Caco-2 (cell line): ENCODE results near the gene TMA7. TPM values are rescaled to one million over a fixed set of nuclear protein-coding genes. Genes with fewer than 3 reads are reported as not detected.

Experiments used
- BruUV-seq: library from RNA; stranded (reverse); fragments of 400-500 nt; replicated peaks from 2 replicates; lab custom pipeline; 2021; lab: Mats Ljungman, UMichigan
- CTCF ChIA-PET: fragments of 300-600 bp; sonication (Branson Sonifier 250); formaldehyde crosslinking; loops from one replicate; lab custom pipeline; 2022; ENCODE audit warnings: antibody characterized with exemption; lab: Charles Lee
- POLR2A ChIA-PET: fragments of 300-600 bp; sonication (Branson Sonifier 250); formaldehyde crosslinking; loops from one replicate; lab custom pipeline; 2022; ENCODE audit warnings: antibody characterized with exemption; lab: Charles Lee
- DNase-seq, 2 experiments: peaks; one replicate each; pipeline versions ENCODE4 v3.0.0 to v3.0.0-alpha.2; 2020 to 2022
- H3K27me3 ChIP-seq: replicated peaks from 2 replicates; pipeline ENCODE4 v1.6.0; 2011; ENCODE audit warnings: low read length; ENCODE audit not compliant: control insufficient read depth, insufficient read depth
- H3K36me3 ChIP-seq: 2 replicates; pipeline ENCODE4 v1.5.1; 2011; ENCODE audit warnings: low read length; ENCODE audit not compliant: control insufficient read depth, insufficient read depth
- H3K4me1 ChIP-seq: fragments of 250-450 bp; sonication (Bioruptor Pico); 2 replicates; pipeline ENCODE4 v1.5.1; 2020; ENCODE audit warnings: mild to moderate bottlenecking
- H3K4me3 ChIP-seq: 2 replicates; pipeline ENCODE4 v1.5.1; 2011; ENCODE audit warnings: low read depth, mild to moderate bottlenecking, control low read depth, low read length
- H3K9me3 ChIP-seq: fragments of 250-450 bp; sonication (Bioruptor Pico); 2 replicates; pipeline ENCODE4 v1.5.1; 2020; ENCODE audit warnings: mild to moderate bottlenecking, moderate library complexity
- H3K27ac Mint-ChIP-seq: one replicate; pipeline ENCODE4 v1.8.0; 2022; ENCODE audit warnings: mixed read lengths; ENCODE audit not compliant: unreplicated experiment
- H3K27me3 Mint-ChIP-seq: one replicate; pipeline ENCODE4 v1.8.0; 2022; ENCODE audit warnings: mixed read lengths; ENCODE audit not compliant: insufficient read depth, unreplicated experiment
- H3K36me3 Mint-ChIP-seq: one replicate; pipeline ENCODE4 v1.8.0; 2022; ENCODE audit warnings: mild to moderate bottlenecking, mixed read lengths; ENCODE audit not compliant: insufficient read depth, unreplicated experiment
- H3K4me1 Mint-ChIP-seq: one replicate; pipeline ENCODE4 v1.8.0; 2022; ENCODE audit warnings: low read depth, mixed read lengths; ENCODE audit not compliant: unreplicated experiment
- H3K4me3 Mint-ChIP-seq: one replicate; pipeline ENCODE4 v1.8.0; 2022; ENCODE audit warnings: mild to moderate bottlenecking, moderate library complexity, mixed read lengths; ENCODE audit not compliant: unreplicated experiment
- H3K9me3 Mint-ChIP-seq: one replicate; pipeline ENCODE4 v1.8.0; 2022; ENCODE audit warnings: mixed read lengths; ENCODE audit not compliant: unreplicated experiment
- intact Hi-C: fragments of 100-400 bp; cut with micrococcal nuclease; formaldehyde crosslinking; loops from one replicate; pipeline ENCODE4 v1.10.0; 2022; ENCODE audit not compliant: unreplicated experiment
- total RNA-seq: library from RNA; stranded (reverse); gene quantifications from 2 replicates; pipeline ENCODE4 v1.2.3, GENCODE V29; 2022
- TF ChIP-seq, protein P1 (sequence below), 2 experiments: fragments of 200-600 bp in 1 of 2; IDR thresholded peaks; 1 replicate in 1 of 2; 2 replicates in 1 of 2; pipeline versions ENCODE4 v1.5.1 to v1.8.0; 2011 to 2022; ENCODE audit warnings: antibody characterized with exemption in 1 of 2, control low read depth in 1 of 2, inconsistent platforms in 1 of 2, low read depth in 1 of 2, low read length in 1 of 2, mild to moderate bottlenecking in 1 of 2, moderate library complexity in 1 of 2; ENCODE audit not compliant: insufficient read depth in 1 of 2, severe bottlenecking in 1 of 2, unreplicated experiment in 1 of 2

Gene TMA7
- total RNA-seq, 1 experiment from 2014 or later, result 205 TPM

DNA sequence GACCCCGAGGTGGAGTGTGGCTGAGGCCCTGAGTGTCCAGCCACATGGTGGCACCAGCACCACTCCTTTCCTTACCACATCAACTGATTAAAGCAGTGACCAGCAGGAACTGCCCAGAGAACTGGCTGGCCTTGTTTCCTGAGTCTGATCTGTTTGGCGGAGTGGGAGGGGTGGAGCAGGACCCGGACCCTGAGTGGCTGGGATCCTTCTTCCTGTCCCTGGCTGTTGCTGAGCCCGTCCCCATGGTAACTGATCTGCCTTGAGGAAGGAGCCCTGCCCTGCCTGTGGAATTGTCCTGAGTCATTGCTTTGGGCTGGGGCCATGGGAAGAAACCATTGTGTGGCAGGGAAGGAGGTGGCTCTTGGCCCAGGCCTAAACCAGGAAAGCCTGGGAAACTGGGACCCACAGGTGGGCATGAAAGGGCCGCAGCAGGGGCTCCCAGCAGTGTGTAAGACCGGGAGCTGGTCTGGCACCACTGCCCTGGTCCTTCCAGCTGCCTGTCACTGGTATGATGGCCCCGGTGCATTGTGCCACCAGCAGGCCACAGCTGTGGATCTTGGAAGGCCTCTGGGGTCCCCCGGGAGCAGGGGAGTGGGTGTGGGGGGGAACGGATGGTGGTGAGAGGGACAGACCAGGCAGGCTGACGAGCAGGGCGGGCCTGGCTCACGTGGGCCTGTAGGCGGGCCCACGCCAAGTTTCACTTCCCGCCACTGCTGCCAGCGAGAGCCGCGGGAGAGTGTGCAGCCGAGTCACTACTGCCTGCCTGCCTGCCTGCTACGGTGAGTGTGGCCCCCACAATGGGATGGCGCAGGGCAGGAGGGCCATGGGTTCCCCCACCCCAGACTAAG lies 25.7 kb downstream of the TMA7 start:
- H3K36me3 Mint-ChIP-seq, result peaks cover 34% of the 10 kb centered on the region
- H3K4me1 ChIP-seq, result peaks cover 19% of the 10 kb centered on the region
- intact Hi-C loops, result loop anchor here (1.0 to 10.0 kb wide), 5 partner anchors 8 to 199 kb away; partner anchors contain the start of gene CELSR3
- peaks cover 16% of the 10 kb centered on the region for H3K4me1 Mint-ChIP-seq
- ChIA-PET POLR2A (no interaction called here), CTCF (interaction anchor here (0.7 to 0.9 kb wide), 2 partner anchors 30 to 42 kb away, joined by 3 to 5 read pairs; no protein-coding TSS in a partner anchor)
- H3K9me3 Mint-ChIP-seq, result no peaks in the 10 kb centered on the region
- no peaks in the 10 kb centered on the region for H3K27me3 Mint-ChIP-seq
- TSS peak; percentile 62 for BruUV-seq
- peak; percentile 97 for DNase-seq
- H3K36me3 ChIP-seq, result peaks cover 5% of the 10 kb centered on the region
- H3K27ac Mint-ChIP-seq, result peak overlapping the region; percentile 99
- TF ChIP-seq, protein P1, sequence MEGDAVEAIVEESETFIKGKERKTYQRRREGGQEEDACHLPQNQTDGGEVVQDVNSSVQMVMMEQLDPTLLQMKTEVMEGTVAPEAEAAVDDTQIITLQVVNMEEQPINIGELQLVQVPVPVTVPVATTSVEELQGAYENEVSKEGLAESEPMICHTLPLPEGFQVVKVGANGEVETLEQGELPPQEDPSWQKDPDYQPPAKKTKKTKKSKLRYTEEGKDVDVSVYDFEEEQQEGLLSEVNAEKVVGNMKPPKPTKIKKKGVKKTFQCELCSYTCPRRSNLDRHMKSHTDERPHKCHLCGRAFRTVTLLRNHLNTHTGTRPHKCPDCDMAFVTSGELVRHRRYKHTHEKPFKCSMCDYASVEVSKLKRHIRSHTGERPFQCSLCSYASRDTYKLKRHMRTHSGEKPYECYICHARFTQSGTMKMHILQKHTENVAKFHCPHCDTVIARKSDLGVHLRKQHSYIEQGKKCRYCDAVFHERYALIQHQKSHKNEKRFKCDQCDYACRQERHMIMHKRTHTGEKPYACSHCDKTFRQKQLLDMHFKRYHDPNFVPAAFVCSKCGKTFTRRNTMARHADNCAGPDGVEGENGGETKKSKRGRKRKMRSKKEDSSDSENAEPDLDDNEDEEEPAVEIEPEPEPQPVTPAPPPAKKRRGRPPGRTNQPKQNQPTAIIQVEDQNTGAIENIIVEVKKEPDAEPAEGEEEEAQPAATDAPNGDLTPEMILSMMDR (IDR thresholded peaks at IDR 0.05; ENCODE audit: insufficient read depth in 1 of 2, low read depth in 1 of 2, low read length in 1 of 2, severe bottlenecking in 1 of 2, unreplicated experiment in 1 of 2), result peak; percentile 61 to 83
- H3K9me3 ChIP-seq, result no peaks in the 10 kb centered on the region
- no peak overlapping the region for H3K4me3 ChIP-seq
- peak overlapping the region; percentile 56 for H3K4me3 Mint-ChIP-seq
- H3K27me3 ChIP-seq, result no peaks in the 10 kb centered on the region

DNA sequence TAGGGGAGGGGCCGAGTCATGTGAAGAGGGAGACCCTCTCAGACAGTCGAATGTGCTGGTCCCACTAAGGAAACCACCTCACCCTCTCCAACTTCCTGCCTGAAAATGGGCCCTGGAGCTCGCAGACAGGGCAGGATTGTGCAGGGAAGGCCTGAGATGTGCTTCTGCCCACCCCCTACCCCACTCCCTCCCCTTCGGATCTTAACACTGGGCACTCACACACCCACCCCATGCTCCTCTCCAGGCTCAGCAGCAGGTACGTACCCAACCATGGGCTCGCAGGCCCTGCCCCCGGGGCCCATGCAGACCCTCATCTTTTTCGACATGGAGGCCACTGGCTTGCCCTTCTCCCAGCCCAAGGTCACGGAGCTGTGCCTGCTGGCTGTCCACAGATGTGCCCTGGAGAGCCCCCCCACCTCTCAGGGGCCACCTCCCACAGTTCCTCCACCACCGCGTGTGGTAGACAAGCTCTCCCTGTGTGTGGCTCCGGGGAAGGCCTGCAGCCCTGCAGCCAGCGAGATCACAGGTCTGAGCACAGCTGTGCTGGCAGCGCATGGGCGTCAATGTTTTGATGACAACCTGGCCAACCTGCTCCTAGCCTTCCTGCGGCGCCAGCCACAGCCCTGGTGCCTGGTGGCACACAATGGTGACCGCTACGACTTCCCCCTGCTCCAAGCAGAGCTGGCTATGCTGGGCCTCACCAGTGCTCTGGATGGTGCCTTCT lies 26.5 kb downstream of the TMA7 start:
- DNase-seq, result no peak
- Mint-ChIP-seq H3K27me3 (no peaks in the 10 kb centered on the region), H3K36me3 (peaks cover 34% of the 10 kb centered on the region), H3K27ac (peak overlapping the region; percentile 99), H3K4me3 (peak overlapping the region; percentile 33), H3K9me3 (no peaks in the 10 kb centered on the region), H3K4me1 (peaks cover 16% of the 10 kb centered on the region)
- ChIA-PET POLR2A (no interaction called here), CTCF (interaction anchor here (0.7 kb wide), 1 partner anchor 41 kb away, joined by 3 read pairs; no protein-coding TSS in a partner anchor)
- Histone ChIP-seq H3K9me3 (no peaks in the 10 kb centered on the region), H3K4me1 (peaks cover 19% of the 10 kb centered on the region), H3K27me3 (no peaks in the 10 kb centered on the region), H3K4me3 (no peak overlapping the region), H3K36me3 (peaks cover 5% of the 10 kb centered on the region)
- TF ChIP-seq, protein P1 (IDR thresholded peaks at IDR 0.05; ENCODE audit: insufficient read depth in 1 of 2, low read depth in 1 of 2, low read length in 1 of 2, severe bottlenecking in 1 of 2, unreplicated experiment in 1 of 2), result no peak
- intact Hi-C loops, result loop anchor here (10.0 kb wide), 1 partner anchor 198 kb away; the partner anchor contains the start of gene CELSR3
- BruUV-seq, result no TSS peak

DNA sequence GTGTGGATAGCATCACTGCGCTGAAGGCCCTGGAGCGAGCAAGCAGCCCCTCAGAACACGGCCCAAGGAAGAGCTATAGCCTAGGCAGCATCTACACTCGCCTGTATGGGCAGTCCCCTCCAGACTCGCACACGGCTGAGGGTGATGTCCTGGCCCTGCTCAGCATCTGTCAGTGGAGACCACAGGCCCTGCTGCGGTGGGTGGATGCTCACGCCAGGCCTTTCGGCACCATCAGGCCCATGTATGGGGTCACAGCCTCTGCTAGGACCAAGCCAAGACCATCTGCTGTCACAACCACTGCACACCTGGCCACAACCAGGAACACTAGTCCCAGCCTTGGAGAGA lies 27.0 kb downstream of the TMA7 start:
- Mint-ChIP-seq H3K9me3 (no peaks in the 10 kb centered on the region), H3K27ac (peak overlapping the region; percentile 99), H3K36me3 (peaks cover 34% of the 10 kb centered on the region), H3K27me3 (no peaks in the 10 kb centered on the region), H3K4me1 (peaks cover 16% of the 10 kb centered on the region), H3K4me3 (peak overlapping the region; percentile 33)
- TF ChIP-seq, protein P1 (IDR thresholded peaks at IDR 0.05; ENCODE audit: insufficient read depth in 1 of 2, low read depth in 1 of 2, low read length in 1 of 2, severe bottlenecking in 1 of 2, unreplicated experiment in 1 of 2), result no peak
- POLR2A ChIA-PET, result no interaction called here
- no peak for DNase-seq
- H3K27me3 ChIP-seq, result no peaks in the 10 kb centered on the region
- intact Hi-C loops, result loop anchor here (10.0 kb wide), 1 partner anchor 198 kb away; the partner anchor contains the start of gene CELSR3
- H3K4me1 ChIP-seq, result peaks cover 19% of the 10 kb centered on the region
- peaks cover 5% of the 10 kb centered on the region for H3K36me3 ChIP-seq
- CTCF ChIA-PET, result no interaction called here
- no peak overlapping the region for H3K4me3 ChIP-seq
- no peaks in the 10 kb centered on the region for H3K9me3 ChIP-seq
- BruUV-seq, result no TSS peak
